NCI-H2227 (cell line): ENCODE measurements around the gene POU2F1.

Experiments
- DNase-seq: peaks from one replicate; lab custom pipeline; 2025; ENCODE audit not compliant: unreplicated experiment; lab: John Stamatoyannopoulos, UW

The POU2F1 gene

DNA sequence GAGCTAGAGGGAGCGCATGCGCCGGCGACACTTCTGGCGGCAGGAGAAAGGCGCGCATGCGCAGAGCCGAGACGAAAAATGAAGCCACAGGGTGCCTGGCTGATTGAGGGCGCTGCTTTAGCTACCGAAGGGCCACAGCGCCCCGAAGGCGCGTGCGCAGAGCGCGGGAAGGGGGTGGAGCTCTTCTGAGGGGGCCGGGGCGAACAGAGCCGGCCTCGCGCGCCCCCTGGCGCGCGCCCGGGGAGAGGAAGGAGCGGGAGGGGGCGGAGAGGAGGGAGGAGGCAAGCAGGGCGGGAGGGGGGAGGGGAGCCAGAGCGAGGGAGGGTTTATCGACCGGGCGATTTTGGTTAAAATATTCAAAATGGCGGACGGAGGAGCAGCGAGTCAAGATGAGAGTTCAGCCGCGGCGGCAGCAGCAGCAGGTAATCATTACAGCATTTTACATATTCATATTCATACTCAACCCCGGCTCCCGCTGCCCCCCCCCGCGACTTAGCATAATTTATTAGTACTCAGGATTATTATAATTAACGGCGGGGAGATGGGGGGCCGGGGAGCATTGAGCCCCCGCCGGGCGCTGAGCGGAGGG lies at the start of gene POU2F1:
TSS of gene POU2F1 (plus strand) at position 350 of the 589 bp plus-strand sequence. CDS start at position 362, 12 bp downstream.
- peak; percentile 99 for DNase-seq

GRCh38 chr1:167171286-167171929 lies 49.3 kb upstream of the POU2F1 start:
- no peak for DNase-seq

GRCh38 chr1:167173516-167174184 lies 47.0 kb upstream of the POU2F1 start:
- no peak for DNase-seq

DNA sequence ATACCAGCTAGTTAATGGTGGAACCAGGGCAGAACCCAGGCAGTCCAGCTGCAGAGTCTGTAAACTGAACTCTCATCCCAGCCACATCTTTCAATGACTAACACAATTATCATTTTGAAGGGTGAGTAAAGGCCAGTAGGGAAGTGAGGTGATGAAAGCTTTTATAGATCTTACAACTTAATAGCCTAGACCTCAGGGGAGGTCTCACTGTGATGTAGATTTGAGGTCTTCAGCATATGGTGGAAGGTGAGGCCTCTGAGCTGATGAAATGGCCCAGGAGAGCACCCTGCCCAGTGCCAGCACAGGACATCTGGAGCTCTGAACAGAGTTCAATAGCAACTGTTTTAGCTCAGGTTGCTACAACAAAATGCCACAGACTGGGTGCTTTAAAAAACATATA lies 44.8 kb upstream of the POU2F1 start:
- no peak for DNase-seq

DNA sequence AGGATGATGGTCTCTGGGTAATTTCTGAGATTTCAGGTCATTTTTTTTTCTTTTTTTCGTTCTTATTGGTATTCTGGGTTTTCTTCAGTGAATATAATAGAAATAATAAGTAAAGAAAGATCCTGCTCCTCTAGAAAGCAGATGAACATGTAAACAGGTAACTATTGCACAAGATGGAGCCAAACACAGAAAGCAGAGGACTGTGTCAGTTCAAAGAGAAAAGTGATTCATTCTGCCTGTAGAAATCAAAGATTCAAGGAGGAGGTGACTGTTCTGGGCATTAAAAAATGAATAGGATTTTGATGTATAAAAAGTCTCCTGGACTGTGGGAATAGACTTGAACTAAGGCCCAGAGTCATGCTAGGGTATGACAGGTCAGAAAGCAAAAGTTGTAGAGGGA lies 41.9 kb upstream of the POU2F1 start:
- no peak for DNase-seq

DNA sequence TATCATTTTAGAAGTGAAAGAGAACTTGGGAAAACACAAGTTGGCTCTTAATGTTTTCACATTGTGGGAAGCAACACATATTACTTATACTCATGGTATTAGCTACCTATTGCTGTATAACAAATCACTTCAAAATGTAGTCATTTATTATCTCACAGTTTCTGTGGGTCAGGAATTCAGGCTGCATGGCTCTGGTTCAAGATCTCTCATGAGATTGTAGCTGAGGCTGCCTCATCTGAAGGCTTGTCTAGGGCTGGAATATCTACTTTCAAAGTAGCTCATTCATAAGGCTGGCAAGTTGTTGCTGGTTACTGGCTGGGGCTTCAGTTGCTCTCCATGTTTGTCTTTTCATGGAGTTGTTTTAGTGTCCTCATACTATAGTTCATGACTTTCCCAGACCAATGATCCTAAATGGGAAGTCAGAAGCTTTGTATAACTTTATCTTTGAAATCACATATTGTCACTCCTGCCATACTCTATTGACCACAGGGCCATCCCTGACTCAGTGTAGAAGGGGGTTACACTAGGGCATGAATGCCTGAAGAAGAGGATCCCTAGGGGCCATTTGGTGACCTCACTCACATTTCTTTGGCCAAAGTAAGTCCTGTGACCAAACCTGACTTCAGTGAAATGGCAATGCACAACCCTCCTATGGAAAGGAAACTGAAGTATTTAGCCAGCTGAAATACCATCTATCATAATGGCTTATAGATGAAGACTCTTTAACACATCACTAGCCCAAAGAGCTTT lies 37.9 kb upstream of the POU2F1 start:
- no peak for DNase-seq

DNA sequence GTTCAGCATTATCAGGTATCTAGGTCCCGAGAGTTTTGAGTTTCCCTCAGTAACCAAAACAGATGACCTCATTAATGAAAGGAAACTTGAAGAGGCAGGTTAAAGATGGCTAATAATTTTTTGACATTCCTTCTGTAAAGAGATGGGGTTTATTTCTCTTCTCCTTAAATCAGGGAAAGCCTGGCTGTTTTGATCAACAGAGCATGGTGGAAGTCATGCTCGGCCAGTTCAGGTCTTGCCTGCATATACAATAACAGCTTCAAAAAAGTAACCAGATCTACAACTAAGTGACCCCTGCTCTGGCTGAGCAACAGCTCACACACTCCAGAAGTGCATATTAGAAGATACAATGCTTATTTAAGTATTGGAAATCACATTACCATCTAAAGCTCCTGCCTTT lies 36.6 kb upstream of the POU2F1 start:
- no peak for DNase-seq

GRCh38 chr1:167185062-167185461 lies 35.6 kb upstream of the POU2F1 start:
- no peak for DNase-seq

GRCh38 chr1:167185974-167186657 lies 34.6 kb upstream of the POU2F1 start:
- no peak for DNase-seq

DNA sequence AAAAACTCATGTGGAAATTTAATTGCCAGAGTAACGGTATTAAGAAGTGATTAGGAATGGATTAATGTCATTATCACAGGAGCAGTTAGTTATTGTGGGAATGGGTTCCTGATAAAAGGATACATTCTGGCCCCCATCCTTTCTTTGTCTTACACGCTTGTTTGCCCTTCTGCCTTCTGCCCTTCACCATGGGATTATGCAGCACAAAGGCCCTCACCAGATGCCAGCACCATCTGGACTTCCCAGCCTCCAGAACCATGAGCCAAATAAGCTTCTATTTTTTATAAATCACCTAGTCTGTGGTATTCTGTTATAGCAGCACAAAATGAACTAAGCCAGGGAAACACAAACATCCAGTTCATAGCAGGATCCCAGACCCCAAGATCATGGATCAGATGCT lies 33.9 kb upstream of the POU2F1 start:
- DNase-seq: no peak

GRCh38 chr1:167190747-167191237 lies 29.9 kb upstream of the POU2F1 start:
- no peak for DNase-seq

GRCh38 chr1:167191958-167192357 lies 28.7 kb upstream of the POU2F1 start:
- no peak for DNase-seq

- no peak for DNase-seq
Measured at GRCh38 chr1:167194182-167194581, 26.5 kb upstream of the POU2F1 start.

DNA sequence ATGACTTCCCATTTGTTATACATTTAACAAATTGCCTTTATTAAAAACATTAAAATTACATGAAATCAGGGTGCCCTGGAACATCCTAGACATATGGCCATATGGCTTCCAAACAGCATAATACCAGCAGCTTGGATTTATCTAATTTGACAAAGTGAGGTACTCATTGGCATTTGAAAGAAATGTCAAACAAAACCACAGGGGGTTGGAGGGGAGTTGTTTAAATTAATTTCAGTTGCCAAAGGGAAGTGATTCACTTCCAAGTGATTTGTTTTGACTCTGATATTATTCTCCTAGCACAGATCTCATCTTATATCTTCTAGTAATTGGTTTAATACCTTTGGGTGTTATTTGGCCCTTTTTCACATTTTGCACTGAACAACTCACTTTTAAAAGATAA lies 24.5 kb upstream of the POU2F1 start:
- no peak for DNase-seq

- DNase-seq: no peak
Measured at GRCh38 chr1:167197236-167197635, 23.4 kb upstream of the POU2F1 start.

GRCh38 chr1:167197692-167198091 lies 23.0 kb upstream of the POU2F1 start:
- DNase-seq: no peak

- peak; percentile 85 for DNase-seq
Measured at GRCh38 chr1:167198518-167199133, 22.1 kb upstream of the POU2F1 start.

- DNase-seq: no peak
Measured at GRCh38 chr1:167199656-167200055, 21.0 kb upstream of the POU2F1 start.

DNA sequence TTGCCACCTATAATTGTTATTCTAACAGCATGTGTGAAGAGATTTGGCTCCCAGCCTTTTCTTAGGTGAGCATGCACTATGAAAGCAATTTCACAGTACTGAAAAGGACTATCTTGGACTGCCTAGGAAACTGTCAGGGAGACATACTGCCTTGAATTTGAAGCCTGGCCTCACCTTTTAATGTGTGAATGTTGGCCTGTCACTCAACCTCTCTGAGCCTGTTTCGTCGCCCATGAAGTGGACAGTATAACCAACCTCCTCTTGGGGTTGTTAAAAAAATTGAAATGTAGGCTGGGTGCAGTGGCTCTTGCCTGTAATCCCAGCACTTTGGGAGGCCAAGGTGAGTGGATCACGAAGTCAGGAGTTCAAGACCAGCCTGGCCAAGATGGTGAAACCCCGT lies 20.4 kb upstream of the POU2F1 start:
- no peak for DNase-seq

- no peak for DNase-seq
Measured at GRCh38 chr1:167200749-167201148, 19.9 kb upstream of the POU2F1 start.

DNA sequence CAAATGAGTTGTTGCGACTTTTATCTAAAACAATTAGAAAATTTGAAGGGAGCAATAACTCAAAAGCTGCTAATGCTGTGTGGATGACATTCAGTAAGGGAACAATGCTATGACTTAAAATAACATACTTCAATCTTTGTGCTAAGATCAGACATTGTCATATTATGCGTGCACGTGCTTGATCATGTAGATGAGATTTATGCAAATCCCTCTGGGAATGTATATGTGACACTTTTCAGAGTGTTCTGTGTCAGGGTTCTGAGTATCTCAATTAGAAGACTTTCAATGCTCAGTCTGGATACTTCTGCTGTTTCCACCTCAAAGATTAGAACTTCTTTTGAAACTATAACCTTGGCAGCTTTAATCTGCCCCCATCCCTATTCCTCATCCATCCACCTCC lies 18.6 kb upstream of the POU2F1 start:
- no peak for DNase-seq
